ENCODE results near the gene IKZF4.

IKZF4 gene

DNA sequence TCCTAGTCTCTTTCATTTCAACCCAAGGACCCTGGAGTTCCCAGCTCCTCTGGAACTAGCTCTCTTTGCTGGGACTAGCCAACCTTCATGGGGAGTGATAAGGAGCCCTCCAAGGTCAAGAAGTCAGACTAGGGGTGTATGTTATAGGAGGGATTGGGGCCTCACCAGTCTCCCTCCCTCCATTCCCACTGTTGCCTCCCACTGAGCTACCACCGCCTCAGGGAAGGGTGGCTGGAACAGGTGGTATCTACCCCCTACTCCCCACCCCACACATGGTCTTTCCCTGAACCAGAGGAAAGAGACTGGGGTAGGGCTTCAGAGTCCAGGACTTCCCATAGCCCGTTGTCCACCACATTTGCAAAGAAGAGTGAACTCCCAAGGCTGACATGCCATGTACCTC, 61.5 kb downstream of the IKZF4 start:
- DNase-seq, result no peak

DNA sequence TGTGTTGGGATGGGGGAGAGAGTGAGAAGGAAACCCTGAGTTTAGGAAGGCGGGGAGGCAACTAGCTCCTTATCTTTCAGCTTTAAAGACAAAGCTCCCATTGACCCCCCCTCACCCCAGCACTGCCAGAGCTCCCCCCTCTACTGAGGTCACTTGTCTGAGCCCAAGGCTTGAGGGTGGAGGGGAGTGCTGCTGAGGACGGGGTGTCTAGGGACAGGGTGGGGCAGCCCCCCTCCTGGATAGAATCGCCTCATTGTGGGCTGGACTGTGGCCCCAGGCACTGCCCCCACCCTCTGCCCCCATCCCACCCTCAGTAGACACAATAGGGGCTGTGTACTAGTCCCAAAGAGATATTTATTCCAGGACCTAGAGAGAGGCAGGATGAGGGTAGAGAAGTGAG, 62.1 kb downstream of the IKZF4 start:
- DNase-seq, result no peak

DNA sequence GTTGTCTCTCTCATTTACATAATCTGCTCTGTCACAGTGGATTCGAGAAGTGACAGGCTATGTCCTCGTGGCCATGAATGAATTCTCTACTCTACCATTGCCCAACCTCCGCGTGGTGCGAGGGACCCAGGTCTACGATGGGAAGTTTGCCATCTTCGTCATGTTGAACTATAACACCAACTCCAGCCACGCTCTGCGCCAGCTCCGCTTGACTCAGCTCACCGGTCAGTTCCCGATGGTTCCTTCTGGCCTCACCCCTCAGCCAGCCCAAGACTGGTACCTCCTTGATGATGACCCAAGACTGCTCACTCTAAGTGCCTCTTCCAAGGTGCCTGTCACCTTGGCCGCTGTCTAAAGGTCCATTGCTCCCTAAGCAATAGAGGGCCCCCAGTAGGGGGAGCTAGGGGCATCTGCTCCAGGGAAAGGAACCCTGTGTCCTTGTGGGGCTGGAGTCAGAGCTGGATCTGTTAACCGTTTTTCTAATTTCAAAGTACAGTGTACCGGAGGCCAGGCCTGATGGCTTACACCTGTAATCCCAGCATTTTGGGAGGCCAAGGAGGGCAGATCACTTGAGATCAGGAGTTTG, 64.2 kb downstream of the IKZF4 start:
- no peak for DNase-seq

DNA sequence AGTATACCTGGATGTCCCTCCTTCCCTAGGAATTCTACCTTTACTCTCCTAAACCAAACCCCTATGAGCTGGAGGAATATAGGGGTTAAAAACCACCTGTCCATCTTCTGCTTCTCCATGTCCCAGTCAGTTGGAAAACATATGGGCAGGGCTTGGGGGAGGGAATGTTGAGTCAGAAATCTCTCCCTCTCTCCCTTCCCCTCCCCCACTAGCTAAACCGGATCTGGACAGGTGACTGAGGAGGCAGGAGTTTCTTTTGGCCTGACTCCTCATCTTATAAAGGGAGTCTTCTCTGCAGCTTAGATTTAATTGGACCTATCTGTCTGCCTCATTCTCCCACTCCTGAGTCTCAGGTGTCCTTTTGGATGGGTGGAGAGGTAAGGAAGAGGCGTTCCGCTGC, 65.3 kb downstream of the IKZF4 start:
- DNase-seq, result no peak

DNA sequence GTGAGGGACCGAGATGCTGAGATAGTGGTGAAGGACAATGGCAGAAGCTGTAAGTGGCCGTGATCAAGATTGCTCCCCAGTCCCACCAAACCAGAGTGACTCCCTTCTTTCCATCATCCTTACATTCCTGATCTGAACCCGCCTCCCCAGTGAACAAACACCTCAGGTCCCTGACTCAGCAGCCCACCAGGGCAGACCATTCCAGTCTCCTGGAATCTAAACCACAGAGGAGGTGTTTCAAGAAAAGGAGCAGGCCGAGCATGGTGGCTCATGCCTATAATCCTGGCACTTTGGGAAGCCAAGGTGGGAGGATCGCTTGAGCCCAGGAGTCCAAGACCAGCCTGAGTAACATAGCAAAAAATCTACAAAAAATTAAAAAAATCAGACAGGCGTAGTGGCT, 65.8 kb downstream of the IKZF4 start:
- no peak for DNase-seq

DNA sequence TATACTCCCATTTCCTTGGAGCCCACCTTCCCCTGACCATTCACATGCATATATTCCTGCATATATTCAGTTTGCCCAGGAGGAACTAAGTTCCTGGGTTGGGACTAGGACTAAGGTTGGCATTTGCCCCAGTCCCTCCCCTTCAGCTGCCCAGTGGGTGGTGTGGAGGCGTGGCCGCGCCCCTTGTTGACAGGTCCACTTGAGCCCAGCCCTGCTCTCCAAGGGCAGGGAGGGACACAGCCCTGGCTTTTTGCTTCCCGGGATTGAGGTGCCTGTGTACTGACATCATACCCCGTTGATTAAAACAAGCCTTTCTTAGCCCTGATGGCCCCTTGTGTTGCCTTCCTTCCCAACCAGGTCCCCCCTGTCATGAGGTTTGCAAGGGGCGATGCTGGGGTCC, 66.4 kb downstream of the IKZF4 start:
- DNase-seq, result no peak
